HCT116 (cell line): ENCODE results near the gene SLC16A5. TPM values are rescaled to one million over a fixed set of nuclear protein-coding genes. Genes with fewer than 3 reads are reported as not detected.

Experiments used
- ATAC-seq: fragments of 200-7000 bp; cut with Tn5 transposase; 2 replicates; pipeline ENCODE4 v1.9.1; 2020; ENCODE audit warnings: mild to moderate bottlenecking, moderate library complexity
- BruUV-seq: library from RNA; stranded (reverse); fragments of 400-500 nt; replicated peaks from 2 replicates; lab custom pipeline; 2021; lab: Mats Ljungman, UMichigan
- CTCF ChIA-PET: fragments of 300-600 bp; sonication (Branson Sonifier 250); formaldehyde crosslinking; loops from one replicate; lab custom pipeline; 2021; ENCODE audit warnings: antibody characterized with exemption; lab: Charles Lee
- POLR2A ChIA-PET: fragments of 300-600, 350-600 bp; sonication (Branson Sonifier 250); formaldehyde crosslinking; loops from one replicate; lab custom pipeline; 2021; ENCODE audit warnings: antibody characterized with exemption; lab: Charles Lee
- RAD21 ChIA-PET, 2 experiments: fragments of 300-600 bp; sonication (Branson Sonifier 250); formaldehyde crosslinking; loops; one replicate each; lab custom pipeline; 2023; ENCODE audit warnings: low total read pairs in 2 of 2; ENCODE audit not compliant: uncharacterized antibody in 2 of 2, unreplicated experiment in 2 of 2, low non-redundant PET in 1 of 2; lab: Charles Lee
- DNase-seq: peaks from one replicate; pipeline ENCODE4 v3.0.0-alpha.2; 2010; ENCODE audit warnings: low read depth, low spot score
- H2AFZ ChIP-seq: fragments of 200-600 bp; shearing (Covaris generic), sonication (generic); 2 replicates; pipeline ENCODE4 v1.6.1; 2017; ENCODE audit warnings: low read depth, mixed run types, mixed read lengths, antibody characterized with exemption, low read length; ENCODE audit not compliant: poor library complexity, severe bottlenecking
- H3K27ac ChIP-seq: 2 replicates; pipeline ENCODE4 v1.5.1; 2012; ENCODE audit warnings: low read depth, low read length
- H3K27me3 ChIP-seq: fragments of 200-600 bp; sonication (generic); 2 replicates; pipeline ENCODE4 v1.6.1; 2016; ENCODE audit warnings: mixed run types, low read length, mixed read lengths; ENCODE audit not compliant: insufficient read depth
- H3K36me3 ChIP-seq, 2 experiments: fragments of 200-500 bp in 1 of 2; fragments of 200-600 bp in 1 of 2; sonication (Bioruptor generic) in 1 of 2; sonication (generic) in 1 of 2; 2 replicates each; pipeline versions ENCODE4 v1.5.1 to v1.6.1; 2014 to 2016; ENCODE audit warnings: low read length in 2 of 2, inconsistent platforms in 1 of 2, mixed read lengths in 1 of 2, mixed run types in 1 of 2; ENCODE audit not compliant: insufficient read depth in 2 of 2, control insufficient read depth in 1 of 2
- H3K4me1 ChIP-seq, 2 experiments: fragments of 200-600 bp in 1 of 2; sonication (generic) in 1 of 2; 2 replicates each; pipeline versions ENCODE4 v1.5.1 to v1.6.1; 2012 to 2017; ENCODE audit warnings: low read length in 2 of 2, inconsistent platforms in 1 of 2, mild to moderate bottlenecking in 1 of 2, mixed read lengths in 1 of 2, mixed run types in 1 of 2, moderate library complexity in 1 of 2; ENCODE audit not compliant: insufficient read depth in 2 of 2, control insufficient read depth in 1 of 2
- H3K4me2 ChIP-seq: fragments of 200-600 bp; sonication (generic); 2 replicates; pipeline ENCODE4 v1.6.1; 2017; ENCODE audit warnings: mixed run types, low read length, mixed read lengths
- H3K4me3 ChIP-seq, 2 experiments: fragments of 200-600 bp in 1 of 2; sonication (generic) in 1 of 2; replicated peaks in 1 of 2; 2 replicates each; pipeline ENCODE4 v1.5.1; 2011 to 2016; ENCODE audit warnings: low read length in 2 of 2, control low read depth in 1 of 2, low read depth in 1 of 2, mild to moderate bottlenecking in 1 of 2, mixed read lengths in 1 of 2, mixed run types in 1 of 2
- H3K79me2 ChIP-seq: fragments of 200-600 bp; sonication (generic); 2 replicates; pipeline ENCODE4 v1.6.1; 2017; ENCODE audit warnings: mild to moderate bottlenecking, mixed run types, low read length, moderate library complexity, mixed read lengths; ENCODE audit not compliant: insufficient read depth
- H3K9ac ChIP-seq: fragments of 200-600 bp; sonication (generic); 2 replicates; pipeline ENCODE4 v1.6.1; 2016; ENCODE audit warnings: low read length, mixed read lengths
- H3K9me2 ChIP-seq: fragments of 200-600 bp; sonication (generic), shearing (Covaris generic); 2 replicates; pipeline ENCODE4 v1.6.1; 2017; ENCODE audit warnings: mixed run types, mild to moderate bottlenecking, moderate library complexity; ENCODE audit not compliant: insufficient read depth
- H3K9me3 ChIP-seq, 2 experiments: fragments of 200-500 bp in 1 of 2; fragments of 200-600 bp in 1 of 2; sonication (Bioruptor generic) in 1 of 2; sonication (generic) in 1 of 2; 2 replicates each; pipeline ENCODE4 v1.6.1; 2014 to 2017; ENCODE audit warnings: low read length in 2 of 2, mixed read lengths in 2 of 2, inconsistent platforms in 1 of 2, low read depth in 1 of 2, mild to moderate bottlenecking in 1 of 2, mixed run types in 1 of 2, moderate library complexity in 1 of 2; ENCODE audit not compliant: control insufficient read depth in 1 of 2, insufficient read depth in 1 of 2
- H4K20me1 ChIP-seq: fragments of 200-600 bp; sonication (generic), shearing (Covaris generic); 2 replicates; pipeline ENCODE4 v1.6.1; 2017; ENCODE audit warnings: mixed run types, mild to moderate bottlenecking, moderate library complexity; ENCODE audit not compliant: insufficient read depth
- ATF3 ChIP-seq: IDR thresholded peaks from 2 replicates; pipeline ENCODE4 v1.6.1; 2012
- CBX3 ChIP-seq: IDR thresholded peaks from 2 replicates; pipeline ENCODE4 v1.6.1; 2012; ENCODE audit warnings: low read depth
- CEBPB ChIP-seq: IDR thresholded peaks from 2 replicates; pipeline ENCODE4 v1.6.1; 2012; ENCODE audit warnings: low read depth
- EZH2phosphoT487 ChIP-seq: fragments of 200-600 bp; IDR thresholded peaks from 2 replicates; pipeline ENCODE4 v1.6.1; 2018; ENCODE audit warnings: antibody characterized with exemption, borderline replicate concordance
- POLR2AphosphoS5 ChIP-seq: IDR thresholded peaks from 2 replicates; pipeline ENCODE4 v1.6.1; 2011; ENCODE audit warnings: mild to moderate bottlenecking, low read depth, low read length, moderate library complexity
- RAD21 ChIP-seq: IDR thresholded peaks from 2 replicates; pipeline ENCODE4 v1.6.1; 2012; ENCODE audit warnings: low read depth, mild to moderate bottlenecking
- SIN3A ChIP-seq: IDR thresholded peaks from 2 replicates; pipeline ENCODE4 v1.6.1; 2012; ENCODE audit warnings: low read depth
- SRF ChIP-seq: IDR thresholded peaks from 2 replicates; pipeline ENCODE4 v1.6.1; 2012; ENCODE audit warnings: low read depth
- YY1 ChIP-seq: IDR thresholded peaks from 2 replicates; pipeline ENCODE4 v1.6.1; 2011; ENCODE audit warnings: low read length, low read depth, moderate library complexity, mild to moderate bottlenecking; ENCODE audit not compliant: insufficient replicate concordance; ENCODE audit errors: extremely low read depth
- ZBTB33 ChIP-seq: IDR thresholded peaks from 2 replicates; pipeline ENCODE4 v1.6.1; 2011; ENCODE audit warnings: mild to moderate bottlenecking, low read length, moderate library complexity; ENCODE audit not compliant: insufficient replicate concordance; ENCODE audit errors: extremely low read depth
- intact Hi-C: fragments of 100-400 bp; cut with micrococcal nuclease; formaldehyde crosslinking; loops from 2 replicates; pipeline ENCODE4 v1.10.0; 2022
- total RNA-seq: library from RNA; stranded (reverse); gene quantifications from one replicate; pipeline ENCODE4 v1.2.1, GENCODE V29; 2021; ENCODE audit not compliant: unreplicated experiment

Gene SLC16A5
- total RNA-seq, 1 experiment from 2014 or later = 79.3 TPM

GRCh38 chr17:75129576-75129975 lies 41.8 kb downstream of the SLC16A5 start:
- no TSS peak for BruUV-seq
- no peaks in the 10 kb centered on the region for H3K27me3 ChIP-seq
- H2AFZ ChIP-seq = no peak overlapping the region
- peaks cover 43 to 77% of the 10 kb centered on the region in 2 experiments for H3K4me1 ChIP-seq
- peaks cover 0 to 28% of the 10 kb centered on the region in 2 experiments; a peak in 1 of 4 replicates for H3K36me3 ChIP-seq
- ATAC-seq (no peak), DNase-seq (no peak)
- intact Hi-C loops = no loop called here
- H3K4me2 ChIP-seq = no peak overlapping the region
- 0 out of 2 replicates have a peak overlapping the region, but pooled peaks have one; percentile 99 for H3K27ac ChIP-seq
- RAD21 ChIA-PET = interaction anchor here in 1 of 2 experiments (0.6 kb wide), 1 partner anchor 19 kb away, joined by 3 read pairs; no protein-coding TSS in a partner anchor
- CTCF ChIA-PET = interaction anchor here (1.0 to 4.9 kb wide), 5 partner anchors 14 to 94 kb away, joined by 3 to 50 read pairs (median 3); no protein-coding TSS in a partner anchor
- no peaks in the 10 kb centered on the region for H4K20me1 ChIP-seq
- peaks cover 77% of the 10 kb centered on the region for H3K79me2 ChIP-seq
- H3K9me2 ChIP-seq = no peaks in the 10 kb centered on the region
- no peak overlapping the region for H3K9ac ChIP-seq
- no peak overlapping the region for H3K4me3 ChIP-seq
- TF ChIP-seq CEBPB (no peak), CBX3 (no peak), POLR2AphosphoS5 (no peak), SIN3A (no peak), EZH2phosphoT487 (no peak), RAD21 (no peak), ATF3 (no peak), YY1 (no peak), SRF (no peak), ZBTB33 (no peak)
- no peaks in the 10 kb centered on the region for H3K9me3 ChIP-seq
- POLR2A ChIA-PET = interaction anchor here (1.0 to 1.2 kb wide), 2 partner anchors 9 to 70 kb away, joined by 4 to 6 read pairs; no protein-coding TSS in a partner anchor
